Measurements from ENCODE around the gene TIGD3.

DNA sequence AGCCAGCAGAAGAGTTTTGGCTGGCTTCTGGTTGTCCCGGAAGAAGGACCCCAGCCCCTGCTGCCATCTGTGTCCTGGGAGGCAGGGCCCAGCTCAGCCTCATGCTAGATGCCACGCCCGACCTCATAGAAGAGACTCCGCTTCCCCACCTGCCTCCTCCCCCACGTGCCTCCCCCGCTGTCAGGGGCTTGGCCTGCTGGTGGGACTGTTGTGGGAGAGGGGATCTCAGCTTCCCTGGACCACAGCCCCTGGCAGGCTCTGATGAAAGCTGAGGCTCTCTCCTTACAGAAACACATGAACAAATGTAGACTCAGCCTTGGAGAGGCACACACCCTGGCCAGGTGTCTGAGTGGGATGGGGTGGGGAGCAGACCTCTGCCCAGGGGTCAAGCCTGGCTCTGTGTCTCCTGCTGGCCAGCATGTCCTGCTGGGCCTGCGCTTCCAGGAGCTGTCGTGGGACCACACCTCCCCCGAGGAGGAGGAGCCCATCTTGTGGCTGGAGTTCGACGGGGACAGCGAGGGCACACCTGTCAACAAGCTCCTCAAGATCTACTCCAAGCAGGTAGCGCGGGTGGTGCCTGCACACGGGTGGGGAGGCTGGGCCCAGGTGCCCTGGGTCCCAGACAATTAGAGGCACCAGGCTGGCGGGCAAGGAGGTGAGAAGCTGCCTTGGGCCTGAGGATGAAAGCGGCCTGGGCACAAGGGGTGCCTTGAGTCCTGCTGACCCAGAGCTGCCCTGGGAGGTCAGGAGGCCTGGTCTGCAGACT lies 45.9 kb downstream of the TIGD3 start:
- TF ChIP-seq, protein P1, sequence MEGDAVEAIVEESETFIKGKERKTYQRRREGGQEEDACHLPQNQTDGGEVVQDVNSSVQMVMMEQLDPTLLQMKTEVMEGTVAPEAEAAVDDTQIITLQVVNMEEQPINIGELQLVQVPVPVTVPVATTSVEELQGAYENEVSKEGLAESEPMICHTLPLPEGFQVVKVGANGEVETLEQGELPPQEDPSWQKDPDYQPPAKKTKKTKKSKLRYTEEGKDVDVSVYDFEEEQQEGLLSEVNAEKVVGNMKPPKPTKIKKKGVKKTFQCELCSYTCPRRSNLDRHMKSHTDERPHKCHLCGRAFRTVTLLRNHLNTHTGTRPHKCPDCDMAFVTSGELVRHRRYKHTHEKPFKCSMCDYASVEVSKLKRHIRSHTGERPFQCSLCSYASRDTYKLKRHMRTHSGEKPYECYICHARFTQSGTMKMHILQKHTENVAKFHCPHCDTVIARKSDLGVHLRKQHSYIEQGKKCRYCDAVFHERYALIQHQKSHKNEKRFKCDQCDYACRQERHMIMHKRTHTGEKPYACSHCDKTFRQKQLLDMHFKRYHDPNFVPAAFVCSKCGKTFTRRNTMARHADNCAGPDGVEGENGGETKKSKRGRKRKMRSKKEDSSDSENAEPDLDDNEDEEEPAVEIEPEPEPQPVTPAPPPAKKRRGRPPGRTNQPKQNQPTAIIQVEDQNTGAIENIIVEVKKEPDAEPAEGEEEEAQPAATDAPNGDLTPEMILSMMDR (optimal IDR thresholded peaks at IDR 0.05 in 1 of 3, IDR thresholded peaks at IDR 0.05 in 1 of 3, conservative IDR thresholded peaks at IDR 0.05 in 1 of 3; ENCODE audit: extremely low read depth in 1 of 3, insufficient read depth in 2 of 3, low read length in 3 of 3) = no peak
- TF ChIP-seq EZH2 (IDR thresholded peaks at IDR 0.05; ENCODE audit: low read length) = no peak
